Parathyroid adenoma (tissue), 2 donors: ENCODE measurements around the gene STX8.

Source experiments
- H2AFZ ChIP-seq: fragments of 300-600 bp; sonication (generic); one replicate; pipeline ENCODE4 v1.7.0; 2017; ENCODE audit warnings: antibody characterized with exemption, mild to moderate bottlenecking
- H3K27ac ChIP-seq: fragments of 300-600 bp; sonication (generic); one replicate; pipeline ENCODE4 v1.7.0; 2017
- H3K27me3 ChIP-seq: fragments of 300-600 bp; sonication (generic); one replicate; pipeline ENCODE4 v1.7.0; 2017; ENCODE audit warnings: low read length; ENCODE audit not compliant: control insufficient read depth, insufficient read depth
- H3K36me3 ChIP-seq: fragments of 300-600 bp; sonication (generic); one replicate; pipeline ENCODE4 v1.7.0; 2017; ENCODE audit warnings: low read length; ENCODE audit not compliant: control insufficient read depth, insufficient read depth
- H3K4me1 ChIP-seq: fragments of 300-600 bp; sonication (generic); one replicate; pipeline ENCODE4 v1.7.0; 2017; ENCODE audit warnings: control low read depth
- H3K4me2 ChIP-seq: fragments of 300-600 bp; sonication (generic); one replicate; pipeline ENCODE4 v1.7.0; 2017; ENCODE audit warnings: low read length
- H3K4me3 ChIP-seq: fragments of 300-600 bp; sonication (generic); one replicate; pipeline ENCODE4 v1.7.0; 2017; ENCODE audit warnings: low read depth, low read length
- H3K79me2 ChIP-seq: fragments of 300-600 bp; sonication (generic); one replicate; pipeline ENCODE4 v1.7.0; 2017; ENCODE audit warnings: control low read depth
- H3K9ac ChIP-seq: fragments of 300-600 bp; sonication (generic); one replicate; pipeline ENCODE4 v1.7.0; 2017; ENCODE audit warnings: mild to moderate bottlenecking
- H3K9me3 ChIP-seq: fragments of 300-600 bp; sonication (generic); one replicate; pipeline ENCODE4 v1.7.0; 2017; ENCODE audit warnings: low read length; ENCODE audit not compliant: control insufficient read depth
- CTCF ChIP-seq: fragments of 300-600 bp; sonication (generic); IDR thresholded peaks from one replicate; pipeline ENCODE4 v1.7.0; 2017; ENCODE audit warnings: antibody characterized with exemption, mild to moderate bottlenecking
- donor health status: primary hyperparathyroidism.

Gene STX8

GRCh38 chr17:9435165-9435564 lies 140.5 kb downstream of the STX8 start:
- no peak overlapping the region for H3K9ac ChIP-seq
- no peak for TF ChIP-seq CTCF
- no peaks in the 10 kb centered on the region for H3K4me1 ChIP-seq
- H3K79me2 ChIP-seq, result no peaks in the 10 kb centered on the region
- H3K4me3 ChIP-seq, result no peak overlapping the region
- H3K27me3 ChIP-seq, result no peaks in the 10 kb centered on the region
- H3K4me2 ChIP-seq, result no peak overlapping the region
- no peak overlapping the region for H2AFZ ChIP-seq
- no peaks in the 10 kb centered on the region for H3K9me3 ChIP-seq
- H3K27ac ChIP-seq, result no peak overlapping the region
- H3K36me3 ChIP-seq, result no peaks in the 10 kb centered on the region

GRCh38 chr17:9434642-9435057 lies 141.0 kb downstream of the STX8 start:
- Histone ChIP-seq H3K27me3 (no peaks in the 10 kb centered on the region), H3K27ac (no peak overlapping the region), H3K4me1 (no peaks in the 10 kb centered on the region), H2AFZ (no peak overlapping the region), H3K4me2 (no peak overlapping the region), H3K9me3 (no peaks in the 10 kb centered on the region), H3K79me2 (no peaks in the 10 kb centered on the region), H3K36me3 (no peaks in the 10 kb centered on the region), H3K9ac (no peak overlapping the region), H3K4me3 (no peak overlapping the region)
- no peak for TF ChIP-seq CTCF

GRCh38 chr17:9432934-9433421 lies 142.6 kb downstream of the STX8 start:
- no peak for TF ChIP-seq CTCF
- Histone ChIP-seq H3K27ac (no peak overlapping the region), H3K9ac (no peak overlapping the region)

GRCh38 chr17:9432134-9432885 lies 143.3 kb downstream of the STX8 start:
- no peak overlapping the region for H3K27ac ChIP-seq

More at GRCh38 chr17:9432934-9433421, 142.6 kb downstream of the STX8 start:
- Histone ChIP-seq H3K4me2 (no peak overlapping the region), H3K9me3 (no peaks in the 10 kb centered on the region), H3K4me3 (no peak overlapping the region), H3K79me2 (no peaks in the 10 kb centered on the region), H2AFZ (no peak overlapping the region), H3K27me3 (no peaks in the 10 kb centered on the region), H3K36me3 (no peaks in the 10 kb centered on the region), H3K4me1 (no peaks in the 10 kb centered on the region)

More at GRCh38 chr17:9432134-9432885, 143.3 kb downstream of the STX8 start:
- Histone ChIP-seq H3K4me2 (no peak overlapping the region), H3K4me1 (no peaks in the 10 kb centered on the region), H3K9me3 (no peaks in the 10 kb centered on the region), H3K36me3 (no peaks in the 10 kb centered on the region), H3K9ac (no peak overlapping the region), H3K79me2 (no peaks in the 10 kb centered on the region), H3K4me3 (no peak overlapping the region), H2AFZ (no peak overlapping the region), H3K27me3 (no peaks in the 10 kb centered on the region)
- TF ChIP-seq CTCF, result no peak
